Medulla oblongata (tissue), 1 donor: ENCODE data around the gene TYMP.

Source experiments
- DNase-seq: peaks from one replicate; pipeline ENCODE4 v3.0.0-alpha.2; 2015; ENCODE audit errors: extremely low spot score

TYMP gene

GRCh38 chr22:50563413-50564160 lies 33.8 kb upstream of the TYMP start:
- peak; percentile 32 for DNase-seq

GRCh38 chr22:50562523-50563412 lies 33.0 kb upstream of the TYMP start, which contains the start of gene SYCE3:
Gene SYCE3 (minus strand): TSS chr22:50562919. CDS start chr22:50556405, 6,514 bp downstream.
- DNase-seq: peak; percentile 98

- no peak for DNase-seq
Observed at GRCh38 chr22:50561401-50562358, 31.9 kb upstream of the TYMP start.

GRCh38 chr22:50560034-50560433 lies 30.2 kb upstream of the TYMP start:
- DNase-seq: no peak

- no peak for DNase-seq
Observed at GRCh38 chr22:50556703-50557102, 26.9 kb upstream of the TYMP start.

- DNase-seq: no peak
Observed at GRCh38 chr22:50553310-50553709, 23.5 kb upstream of the TYMP start.

- no peak for DNase-seq
Observed at GRCh38 chr22:50551160-50551752, 21.4 kb upstream of the TYMP start.

GRCh38 chr22:50550395-50550794 lies 20.6 kb upstream of the TYMP start:
- no peak for DNase-seq

- DNase-seq: no peak
Observed at GRCh38 chr22:50548921-50549790, 19.3 kb upstream of the TYMP start.

GRCh38 chr22:50548040-50548920 lies 18.5 kb upstream of the TYMP start:
- DNase-seq: no peak

- no peak for DNase-seq
Observed at GRCh38 chr22:50547263-50547985, 17.6 kb upstream of the TYMP start.

- no peak for DNase-seq
Observed at GRCh38 chr22:50546326-50547262, 16.8 kb upstream of the TYMP start.

- DNase-seq: no peak
Observed at GRCh38 chr22:50545522-50546325, 15.9 kb upstream of the TYMP start, which contains the start of gene KLHDC7B. Gene KLHDC7B (plus strand): TSS chr22:50545899. CDS start chr22:50546244, 345 bp downstream.

GRCh38 chr22:50544746-50545253 lies 15.0 kb upstream of the TYMP start:
- DNase-seq: no peak

- DNase-seq: peak; percentile 58
Observed at GRCh38 chr22:50544078-50544745, 14.4 kb upstream of the TYMP start.
